ENCODE measurements around the gene PLRG1. TPM values are rescaled to one million over a fixed set of nuclear protein-coding genes. Genes with fewer than 3 reads are reported as not detected.

PLRG1 gene
- total RNA-seq, 2 donors from 2014 or later: 169 to 181 TPM

DNA sequence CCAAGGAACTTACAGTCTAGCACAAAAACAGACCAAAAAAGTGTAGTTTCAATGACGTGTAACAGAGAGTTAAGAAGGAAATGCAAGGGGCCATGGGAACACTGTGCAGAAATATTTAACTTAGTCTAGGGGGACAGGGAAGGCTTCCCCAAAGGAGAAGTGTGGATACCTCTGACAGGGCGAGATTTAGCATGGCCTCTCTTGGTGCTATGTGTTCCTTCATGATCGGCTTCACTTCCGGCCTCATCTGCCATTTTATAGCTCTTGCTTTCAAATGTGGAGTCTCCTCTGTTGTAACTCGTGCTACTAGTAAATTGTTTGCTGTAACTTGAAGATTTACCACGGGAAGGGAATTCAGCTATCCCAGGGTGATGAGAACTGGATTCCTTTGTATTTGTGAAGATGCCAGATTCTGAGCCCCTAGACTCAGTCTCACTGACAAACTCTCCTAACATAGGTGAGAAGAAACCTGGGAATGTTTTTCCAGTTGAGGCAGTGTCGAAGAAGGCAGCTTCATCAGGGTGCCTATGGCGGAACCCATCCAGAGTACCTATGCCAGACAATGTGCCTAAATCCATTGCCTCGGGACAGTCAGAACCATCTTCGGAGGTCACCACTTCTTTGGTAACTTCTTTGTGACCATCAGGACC lies 35.3 kb upstream of the PLRG1 start:
- no peak overlapping the region for H3K4me3 Mint-ChIP-seq
- no peak overlapping the region for H3K27ac Mint-ChIP-seq
- H3K36me3 Mint-ChIP-seq (ENCODE audit: insufficient read depth in 2 of 2): no peaks in the 10 kb centered on the region
- DNase-seq (no peak), ATAC-seq (replicated peaks in 1 of 2) (no peak)
- no peaks in the 10 kb centered on the region for H3K9me3 Mint-ChIP-seq
- H3K4me1 Mint-ChIP-seq (ENCODE audit: low read depth): no peaks in the 10 kb centered on the region
- H3K27me3 Mint-ChIP-seq (ENCODE audit: low read depth): peaks cover 13% of the 10 kb centered on the region

DNA sequence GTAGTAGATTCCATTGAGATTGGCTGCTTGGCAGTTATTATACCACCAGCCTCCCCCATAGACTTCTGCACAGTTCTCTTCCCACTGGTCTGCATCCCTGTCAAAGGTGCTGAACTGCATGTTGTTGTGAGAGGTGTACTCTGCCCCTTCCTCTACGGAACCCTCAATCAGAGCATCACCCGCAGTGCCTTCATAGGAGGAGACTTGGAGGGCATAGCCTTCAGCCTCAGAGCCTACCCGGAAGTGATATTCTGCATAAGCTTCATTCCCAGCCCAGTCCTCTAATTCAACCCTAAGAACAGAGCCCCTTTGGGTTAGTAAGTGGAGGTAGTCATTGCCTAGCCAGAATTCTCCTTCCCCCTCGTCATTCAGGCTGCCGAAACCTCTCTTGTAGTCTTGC lies 34.1 kb upstream of the PLRG1 start:
- ATAC-seq (replicated peaks in 1 of 2) (no peak), DNase-seq (no peak)
- Mint-ChIP-seq H3K4me1 (ENCODE audit: low read depth) (no peaks in the 10 kb centered on the region), H3K36me3 (ENCODE audit: insufficient read depth in 2 of 2) (no peaks in the 10 kb centered on the region), H3K9me3 (no peaks in the 10 kb centered on the region), H3K27ac (no peak overlapping the region), H3K27me3 (ENCODE audit: low read depth) (peaks cover 7% of the 10 kb centered on the region), H3K4me3 (no peak overlapping the region)

DNA sequence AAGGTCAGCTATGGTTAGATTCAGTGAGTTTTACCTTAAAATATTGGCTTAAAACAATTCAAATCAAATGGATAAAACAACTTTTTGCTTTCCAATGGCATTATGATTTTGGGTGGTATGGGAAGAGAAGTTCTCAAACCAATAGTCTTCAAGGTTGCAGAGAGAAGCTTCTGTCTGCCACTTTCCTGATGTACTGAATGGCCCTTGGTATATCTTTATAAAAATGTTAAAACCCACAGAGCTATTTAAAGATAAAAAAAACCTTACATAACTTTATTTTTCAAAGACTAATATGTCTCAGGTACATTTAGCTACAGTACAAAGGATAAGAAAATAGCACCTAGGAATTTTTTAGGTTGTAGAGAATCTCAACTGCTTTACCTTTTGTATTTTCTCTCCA lies 33.5 kb upstream of the PLRG1 start:
- H3K36me3 Mint-ChIP-seq (ENCODE audit: insufficient read depth in 2 of 2): no peaks in the 10 kb centered on the region
- H3K4me3 Mint-ChIP-seq: no peak overlapping the region
- no peaks in the 10 kb centered on the region for H3K9me3 Mint-ChIP-seq
- no peak for ATAC-seq (replicated peaks in 1 of 2)
- no peak for DNase-seq
- H3K27me3 Mint-ChIP-seq (ENCODE audit: low read depth): peaks cover 5% of the 10 kb centered on the region
- no peak overlapping the region for H3K27ac Mint-ChIP-seq
- H3K4me1 Mint-ChIP-seq (ENCODE audit: low read depth): no peaks in the 10 kb centered on the region

DNA sequence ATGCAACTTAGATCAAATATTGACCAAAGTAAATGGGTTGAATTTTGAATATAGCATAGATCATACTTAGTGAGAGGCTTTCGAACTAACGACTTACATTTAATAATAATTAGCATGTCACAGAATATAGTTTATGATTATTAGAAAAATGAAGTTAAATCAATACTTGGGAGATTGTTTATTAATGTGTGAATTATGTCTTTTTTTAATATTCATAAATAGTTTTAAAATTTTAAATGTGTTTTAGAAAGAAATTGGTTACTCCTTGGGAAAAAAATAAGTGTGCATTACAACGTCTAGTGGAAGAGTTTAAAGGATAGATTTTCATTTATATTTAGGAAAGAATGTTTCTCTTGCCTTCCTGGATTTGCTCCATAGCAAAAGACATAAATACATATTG lies 33.0 kb upstream of the PLRG1 start:
- ATAC-seq (replicated peaks in 1 of 2) (no peak), DNase-seq (no peak)
- Mint-ChIP-seq H3K9me3 (no peaks in the 10 kb centered on the region), H3K4me1 (ENCODE audit: low read depth) (no peaks in the 10 kb centered on the region), H3K27me3 (ENCODE audit: low read depth) (peaks cover 5% of the 10 kb centered on the region), H3K36me3 (ENCODE audit: insufficient read depth in 2 of 2) (no peaks in the 10 kb centered on the region), H3K27ac (no peak overlapping the region), H3K4me3 (no peak overlapping the region)

DNA sequence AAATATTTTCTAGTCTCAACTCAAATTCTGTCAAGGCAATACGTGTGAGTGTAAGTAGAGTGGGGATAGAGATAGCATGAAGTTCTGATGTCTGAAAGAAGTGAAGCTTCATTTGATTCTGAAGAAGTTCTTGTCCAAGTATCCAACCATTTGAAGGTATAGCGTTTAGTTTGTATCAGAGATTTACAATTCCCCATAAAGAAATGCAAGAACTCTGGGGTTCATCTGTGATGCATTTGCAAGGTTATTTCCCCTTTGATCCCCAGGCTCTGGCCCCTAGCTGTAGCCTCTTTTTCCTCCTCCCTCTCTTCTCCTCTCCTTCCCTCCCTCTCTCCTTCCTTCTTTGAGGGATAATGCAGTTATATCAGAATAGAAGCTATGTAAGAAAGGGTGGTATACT lies 32.5 kb upstream of the PLRG1 start:
- Mint-ChIP-seq H3K27me3 (ENCODE audit: low read depth) (peaks cover 6% of the 10 kb centered on the region), H3K4me1 (ENCODE audit: low read depth) (no peaks in the 10 kb centered on the region), H3K9me3 (no peaks in the 10 kb centered on the region), H3K4me3 (no peak overlapping the region), H3K36me3 (ENCODE audit: insufficient read depth in 2 of 2) (no peaks in the 10 kb centered on the region), H3K27ac (no peak overlapping the region)
- DNase-seq: no peak
- no peak for ATAC-seq (replicated peaks in 1 of 2)

DNA sequence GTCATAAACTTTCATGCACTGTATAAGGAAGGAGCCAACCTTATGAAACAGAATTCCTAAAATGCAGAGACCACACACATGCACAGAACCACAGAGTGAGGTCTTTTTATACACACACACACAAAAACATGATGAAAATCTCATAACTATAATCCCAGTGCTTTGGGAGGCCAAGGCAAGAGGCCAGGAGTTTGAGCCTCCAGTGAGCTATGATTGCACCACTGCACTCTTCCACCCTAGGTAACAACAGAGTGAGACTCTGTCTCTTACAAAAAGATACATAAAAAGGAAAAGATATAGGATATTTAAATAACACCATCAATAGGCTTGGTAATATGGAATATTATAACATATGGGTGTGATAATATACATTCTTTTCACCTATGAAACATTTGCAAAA lies 29.7 kb upstream of the PLRG1 start:
- Mint-ChIP-seq H3K9me3 (no peaks in the 10 kb centered on the region), H3K27me3 (ENCODE audit: low read depth) (peaks cover 12% of the 10 kb centered on the region), H3K27ac (no peak overlapping the region), H3K4me3 (no peak overlapping the region), H3K36me3 (ENCODE audit: insufficient read depth in 2 of 2) (no peaks in the 10 kb centered on the region), H3K4me1 (ENCODE audit: low read depth) (no peaks in the 10 kb centered on the region)
- ATAC-seq (replicated peaks in 1 of 2) (no peak), DNase-seq (no peak)

DNA sequence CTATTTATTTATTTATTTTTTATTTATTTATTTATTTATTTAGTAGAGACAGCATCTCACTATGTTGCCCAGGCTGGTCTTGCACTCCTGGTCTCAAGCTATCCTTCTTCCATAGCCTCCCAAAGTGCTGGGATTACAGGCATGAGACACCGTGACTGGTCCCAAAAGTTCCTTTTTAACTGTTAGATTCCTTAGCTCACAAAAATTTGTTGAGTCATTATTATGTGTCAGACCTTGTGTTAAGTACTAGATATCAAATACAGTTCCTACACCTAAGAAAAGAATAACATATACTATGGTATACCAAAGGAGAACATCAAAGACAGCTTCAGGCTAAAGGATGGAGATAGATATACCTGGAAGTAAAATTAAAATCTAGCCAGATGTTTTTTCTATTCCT lies 28.7 kb upstream of the PLRG1 start:
- Mint-ChIP-seq H3K27me3 (ENCODE audit: low read depth) (peaks cover 12% of the 10 kb centered on the region), H3K4me1 (ENCODE audit: low read depth) (no peaks in the 10 kb centered on the region), H3K4me3 (no peak overlapping the region), H3K36me3 (ENCODE audit: insufficient read depth in 2 of 2) (no peaks in the 10 kb centered on the region), H3K9me3 (no peaks in the 10 kb centered on the region), H3K27ac (no peak overlapping the region)
- no peak for ATAC-seq (replicated peaks in 1 of 2)
- no peak for DNase-seq

DNA sequence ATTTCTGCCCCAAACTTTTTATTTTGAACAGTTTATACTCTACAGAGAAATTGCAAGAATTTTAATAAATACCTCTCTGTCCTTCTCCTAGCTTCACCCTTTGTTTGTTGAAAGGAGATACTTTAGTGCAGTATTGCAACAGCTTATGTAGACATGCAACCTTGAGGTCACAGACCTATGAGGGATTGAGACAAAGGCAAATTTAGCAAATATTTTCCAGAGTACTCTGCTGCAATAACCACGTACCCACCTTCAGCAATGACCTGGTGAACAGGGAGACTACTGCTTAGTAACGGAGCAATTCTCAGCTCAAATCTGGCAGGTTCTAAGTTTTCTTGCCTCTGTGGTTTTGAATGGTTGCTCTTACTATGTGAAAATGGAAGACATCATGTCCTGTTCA lies 27.1 kb upstream of the PLRG1 start:
- peaks cover 12% of the 10 kb centered on the region for H3K27me3 Mint-ChIP-seq (ENCODE audit: low read depth)
- H3K36me3 Mint-ChIP-seq (ENCODE audit: insufficient read depth in 2 of 2): no peaks in the 10 kb centered on the region
- no peaks in the 10 kb centered on the region for H3K4me1 Mint-ChIP-seq (ENCODE audit: low read depth)
- no peaks in the 10 kb centered on the region for H3K9me3 Mint-ChIP-seq
- no peak overlapping the region for H3K27ac Mint-ChIP-seq
- no peak overlapping the region for H3K4me3 Mint-ChIP-seq
- no peak for DNase-seq
- no peak for ATAC-seq (replicated peaks in 1 of 2)

DNA sequence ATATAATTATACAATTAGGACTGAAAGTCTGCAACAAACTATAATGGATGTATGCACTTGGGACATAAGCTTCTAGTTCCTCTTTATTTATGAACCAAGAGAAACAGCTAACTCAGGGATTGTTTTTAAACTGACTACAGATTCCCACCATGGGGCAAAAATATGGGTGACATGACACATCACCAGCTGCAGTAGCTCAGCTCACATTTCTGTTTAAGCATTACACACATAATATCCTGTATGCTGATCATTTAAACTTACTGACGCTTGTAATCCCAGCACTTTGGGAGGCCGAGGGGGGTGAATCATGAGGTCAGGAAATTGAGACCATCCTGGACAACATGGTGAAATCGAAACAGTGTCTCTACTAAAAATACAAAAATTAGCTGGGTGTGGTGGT lies 24.1 kb upstream of the PLRG1 start:
- H3K9me3 Mint-ChIP-seq: no peaks in the 10 kb centered on the region
- H3K27ac Mint-ChIP-seq: no peak overlapping the region
- peaks cover 12% of the 10 kb centered on the region for H3K27me3 Mint-ChIP-seq (ENCODE audit: low read depth)
- ATAC-seq (replicated peaks in 1 of 2): no peak
- H3K4me1 Mint-ChIP-seq (ENCODE audit: low read depth): no peaks in the 10 kb centered on the region
- no peak overlapping the region for H3K4me3 Mint-ChIP-seq
- DNase-seq: no peak
- no peaks in the 10 kb centered on the region for H3K36me3 Mint-ChIP-seq (ENCODE audit: insufficient read depth in 2 of 2)

DNA sequence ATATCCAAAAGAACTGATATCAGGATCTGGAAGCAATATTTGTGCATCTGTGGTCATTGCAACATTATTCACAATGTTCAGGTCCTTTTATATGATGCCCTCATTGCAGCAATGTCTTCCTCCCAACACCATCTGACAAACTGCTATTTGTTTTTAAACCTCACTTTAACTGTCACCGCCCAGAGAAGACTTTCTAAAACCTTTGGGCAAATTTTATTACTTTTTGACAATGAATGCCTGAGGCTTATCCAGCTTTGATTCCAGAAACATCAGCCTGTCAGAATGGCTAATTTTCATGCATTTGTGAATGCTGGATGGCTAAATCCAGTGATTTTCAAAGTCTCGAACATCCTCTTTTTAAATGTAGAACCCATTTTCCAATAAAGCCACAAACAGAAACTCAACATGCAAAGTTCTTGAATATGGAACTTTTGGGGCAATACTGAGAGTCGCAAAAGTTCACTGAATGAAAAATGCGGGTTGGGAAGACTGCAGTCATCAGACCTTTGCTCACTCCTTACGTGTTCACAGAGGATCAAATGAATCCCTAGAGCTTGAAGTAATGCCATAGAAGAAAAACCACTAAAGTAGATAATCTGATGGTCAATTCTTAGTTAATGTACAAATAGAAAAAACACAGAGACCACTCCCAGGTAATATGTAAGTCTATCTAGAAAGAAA lies 23.1 kb upstream of the PLRG1 start:
- Mint-ChIP-seq H3K36me3 (ENCODE audit: insufficient read depth in 2 of 2) (no peaks in the 10 kb centered on the region), H3K27ac (no peak overlapping the region), H3K4me1 (ENCODE audit: low read depth) (no peaks in the 10 kb centered on the region), H3K9me3 (no peaks in the 10 kb centered on the region), H3K4me3 (no peak overlapping the region), H3K27me3 (ENCODE audit: low read depth) (peaks cover 12% of the 10 kb centered on the region)
- ATAC-seq (replicated peaks in 1 of 2) (no peak), DNase-seq (no peak)

DNA sequence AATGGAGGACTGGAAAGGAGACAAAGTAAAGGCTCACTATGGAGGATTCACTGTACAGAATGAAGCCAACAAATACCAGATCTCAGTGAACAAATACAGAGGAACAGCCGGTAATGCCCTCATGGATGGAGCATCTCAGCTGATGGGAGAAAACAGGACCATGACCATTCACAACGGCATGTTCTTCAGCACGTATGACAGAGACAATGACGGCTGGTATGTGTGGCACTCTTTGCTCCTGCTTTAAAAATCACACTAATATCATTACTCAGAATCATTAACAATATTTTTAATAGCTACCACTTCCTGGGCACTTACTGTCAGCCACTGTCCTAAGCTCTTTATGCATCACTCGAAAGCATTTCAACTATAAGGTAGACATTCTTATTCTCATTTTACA lies 19.4 kb upstream of the PLRG1 start:
- ATAC-seq (replicated peaks in 1 of 2): no peak
- no peak overlapping the region for H3K4me3 Mint-ChIP-seq
- H3K27me3 Mint-ChIP-seq (ENCODE audit: low read depth): peaks cover 5% of the 10 kb centered on the region
- no peaks in the 10 kb centered on the region for H3K4me1 Mint-ChIP-seq (ENCODE audit: low read depth)
- no peaks in the 10 kb centered on the region for H3K36me3 Mint-ChIP-seq (ENCODE audit: insufficient read depth in 2 of 2)
- no peak overlapping the region for H3K27ac Mint-ChIP-seq
- no peaks in the 10 kb centered on the region for H3K9me3 Mint-ChIP-seq
- DNase-seq: no peak

DNA sequence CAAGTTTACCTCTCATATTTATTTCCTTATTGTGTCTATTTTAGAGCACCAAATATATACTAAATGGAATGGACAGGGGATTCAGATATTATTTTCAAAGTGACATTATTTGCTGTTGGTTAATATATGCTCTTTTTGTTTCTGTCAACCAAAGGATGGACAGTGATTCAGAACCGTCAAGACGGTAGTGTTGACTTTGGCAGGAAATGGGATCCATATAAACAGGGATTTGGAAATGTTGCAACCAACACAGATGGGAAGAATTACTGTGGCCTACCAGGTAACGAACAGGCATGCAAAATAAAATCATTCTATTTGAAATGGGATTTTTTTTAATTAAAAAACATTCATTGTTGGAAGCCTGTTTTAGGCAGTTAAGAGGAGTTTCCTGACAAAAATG lies 18.8 kb upstream of the PLRG1 start:
- Mint-ChIP-seq H3K4me1 (ENCODE audit: low read depth) (no peaks in the 10 kb centered on the region), H3K4me3 (no peak overlapping the region), H3K36me3 (ENCODE audit: insufficient read depth in 2 of 2) (no peaks in the 10 kb centered on the region), H3K27me3 (ENCODE audit: low read depth) (peaks cover 5% of the 10 kb centered on the region), H3K27ac (no peak overlapping the region), H3K9me3 (no peaks in the 10 kb centered on the region)
- DNase-seq (no peak), ATAC-seq (replicated peaks in 1 of 2) (no peak)

DNA sequence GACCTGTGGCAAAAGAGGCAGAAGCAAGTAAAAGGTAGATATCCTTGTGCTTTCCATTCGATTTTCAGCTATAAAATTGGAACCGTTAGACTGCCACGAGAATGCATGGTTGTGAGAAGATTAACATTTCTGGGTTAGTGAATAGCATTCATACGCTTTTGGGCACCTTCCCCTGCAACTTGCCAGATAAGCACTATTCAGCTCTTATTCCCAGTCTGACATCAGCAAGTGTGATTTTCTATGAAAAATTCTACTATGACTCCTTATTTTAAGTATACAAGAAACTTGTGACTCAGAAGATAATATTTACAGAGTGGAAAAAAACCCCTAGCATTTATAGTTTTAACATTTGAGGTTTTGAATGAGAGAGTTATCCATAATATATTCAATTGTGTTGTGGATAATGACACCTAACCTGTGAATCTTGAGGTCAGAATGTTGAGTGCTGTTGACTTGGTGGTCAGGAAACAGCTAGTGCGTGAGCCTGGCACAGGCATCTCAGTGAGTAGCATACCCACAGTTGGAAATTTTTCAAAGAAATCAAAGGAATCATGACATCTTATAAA lies 16.5 kb upstream of the PLRG1 start:
- peaks cover 5% of the 10 kb centered on the region for H3K27me3 Mint-ChIP-seq (ENCODE audit: low read depth)
- no peak overlapping the region for H3K4me3 Mint-ChIP-seq
- no peaks in the 10 kb centered on the region for H3K4me1 Mint-ChIP-seq (ENCODE audit: low read depth)

DNA sequence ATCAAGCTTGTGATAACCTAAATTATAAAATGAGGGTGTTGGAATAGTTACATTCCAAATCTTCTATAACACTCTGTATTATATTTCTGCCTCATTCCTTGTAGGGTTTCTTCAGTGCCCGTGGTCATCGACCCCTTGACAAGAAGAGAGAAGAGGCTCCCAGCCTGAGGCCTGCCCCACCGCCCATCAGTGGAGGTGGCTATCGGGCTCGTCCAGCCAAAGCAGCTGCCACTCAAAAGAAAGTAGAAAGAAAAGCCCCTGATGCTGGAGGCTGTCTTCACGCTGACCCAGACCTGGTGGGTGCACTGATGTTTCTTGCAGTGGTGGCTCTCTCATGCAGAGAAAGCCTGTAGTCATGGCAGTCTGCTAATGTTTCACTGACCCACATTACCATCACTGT lies 15.5 kb upstream of the PLRG1 start:
- DNase-seq (no peak), ATAC-seq (replicated peaks in 1 of 2) (no peak)
- no peaks in the 10 kb centered on the region for H3K4me1 Mint-ChIP-seq (ENCODE audit: low read depth)
- H3K36me3 Mint-ChIP-seq (ENCODE audit: insufficient read depth in 2 of 2): no peaks in the 10 kb centered on the region
- no peak overlapping the region for H3K4me3 Mint-ChIP-seq
- H3K27ac Mint-ChIP-seq: no peak overlapping the region
- H3K9me3 Mint-ChIP-seq: no peaks in the 10 kb centered on the region
- peaks cover 5% of the 10 kb centered on the region for H3K27me3 Mint-ChIP-seq (ENCODE audit: low read depth)

More for the DNA sequence above, 16.5 kb upstream of the PLRG1 start:
- no peaks in the 10 kb centered on the region for H3K9me3 Mint-ChIP-seq
- H3K36me3 Mint-ChIP-seq (ENCODE audit: insufficient read depth in 2 of 2): no peaks in the 10 kb centered on the region
- ATAC-seq (replicated peaks in 1 of 2) (no peak), DNase-seq (no peak)
- no peak overlapping the region for H3K27ac Mint-ChIP-seq
